Kidney capillary endothelial cell (primary cell): ENCODE measurements around the gene FGD2.
"Not testable (repeated sequence)": the region's sequence is repeated elsewhere in the genome, so short reads cannot be mapped to it uniquely, and the experiment has no call there.

Experiments
- DNase-seq: peaks from one replicate; pipeline ENCODE4 v3.0.0-alpha.2; 2018; ENCODE audit warnings: low spot score

FGD2 gene

GRCh38 chr6:36990401-36990800 is 15.1 kb upstream of the FGD2 start:
- not testable (repeated sequence) for DNase-seq

- DNase-seq: no peak
These were observed 7.4 kb upstream of the FGD2 start for GRCh38 chr6:36997811-36998722.

GRCh38 chr6:36998723-36999038 is 6.8 kb upstream of the FGD2 start:
- DNase-seq: no peak

- DNase-seq: no peak
These were observed 6.2 kb upstream of the FGD2 start for GRCh38 chr6:36999061-36999750.

DNA sequence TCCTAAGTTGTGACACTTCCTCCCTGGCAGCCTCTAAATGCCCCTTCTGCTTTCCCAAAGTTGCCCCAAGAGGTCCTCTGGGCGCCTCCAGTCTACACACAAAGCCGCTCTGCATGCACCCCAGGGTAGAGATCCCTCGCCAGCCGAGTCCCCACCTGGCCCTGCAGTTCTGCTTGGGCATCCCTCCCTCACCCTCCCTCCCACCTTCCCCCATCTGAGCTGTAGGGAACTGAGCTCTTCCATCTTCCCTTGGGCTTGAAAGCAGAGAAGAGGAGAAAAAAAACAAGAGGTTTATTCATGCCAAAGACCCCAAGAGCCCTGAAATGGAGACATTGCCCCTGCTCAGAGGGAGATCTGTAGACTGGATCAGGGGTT is 5.7 kb upstream of the FGD2 start:
- no peak for DNase-seq

- no peak for DNase-seq
These were observed 1.1 kb upstream of the FGD2 start for GRCh38 chr6:37004044-37004980.

GRCh38 chr6:37005827-37006567 is 542 bp downstream of the FGD2 start:
- DNase-seq: no peak

GRCh38 chr6:37006793-37007339 is 1.4 kb downstream of the FGD2 start:
- no peak for DNase-seq

GRCh38 chr6:37007340-37008043 is 2.0 kb downstream of the FGD2 start:
- DNase-seq: no peak

GRCh38 chr6:37008484-37009465 is 3.3 kb downstream of the FGD2 start:
- no peak for DNase-seq

DNA sequence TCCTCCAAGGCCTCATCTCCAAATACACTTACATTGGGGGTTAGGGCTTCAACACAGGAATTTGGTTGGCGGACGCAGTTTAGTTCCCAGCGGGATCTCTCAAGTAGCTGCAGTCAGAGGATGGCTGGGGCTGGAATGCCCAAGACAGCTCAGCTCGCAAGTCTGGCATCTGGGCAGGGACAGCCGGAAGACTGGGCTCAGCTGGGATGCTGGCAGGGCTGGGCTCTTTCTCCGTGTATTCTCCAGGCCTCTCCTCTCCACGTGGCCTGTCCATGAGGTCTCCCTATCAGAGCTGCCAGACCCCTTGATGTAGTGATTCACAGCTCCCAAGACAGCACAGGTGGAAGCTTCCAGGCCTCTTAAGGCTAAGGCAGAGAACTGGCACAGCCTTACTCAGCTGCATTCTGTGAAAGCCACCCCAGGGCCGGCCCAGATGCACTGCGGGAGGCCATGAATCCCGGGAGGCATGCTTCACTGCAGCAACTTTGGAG is 5.0 kb downstream of the FGD2 start:
- DNase-seq: no peak

DNA sequence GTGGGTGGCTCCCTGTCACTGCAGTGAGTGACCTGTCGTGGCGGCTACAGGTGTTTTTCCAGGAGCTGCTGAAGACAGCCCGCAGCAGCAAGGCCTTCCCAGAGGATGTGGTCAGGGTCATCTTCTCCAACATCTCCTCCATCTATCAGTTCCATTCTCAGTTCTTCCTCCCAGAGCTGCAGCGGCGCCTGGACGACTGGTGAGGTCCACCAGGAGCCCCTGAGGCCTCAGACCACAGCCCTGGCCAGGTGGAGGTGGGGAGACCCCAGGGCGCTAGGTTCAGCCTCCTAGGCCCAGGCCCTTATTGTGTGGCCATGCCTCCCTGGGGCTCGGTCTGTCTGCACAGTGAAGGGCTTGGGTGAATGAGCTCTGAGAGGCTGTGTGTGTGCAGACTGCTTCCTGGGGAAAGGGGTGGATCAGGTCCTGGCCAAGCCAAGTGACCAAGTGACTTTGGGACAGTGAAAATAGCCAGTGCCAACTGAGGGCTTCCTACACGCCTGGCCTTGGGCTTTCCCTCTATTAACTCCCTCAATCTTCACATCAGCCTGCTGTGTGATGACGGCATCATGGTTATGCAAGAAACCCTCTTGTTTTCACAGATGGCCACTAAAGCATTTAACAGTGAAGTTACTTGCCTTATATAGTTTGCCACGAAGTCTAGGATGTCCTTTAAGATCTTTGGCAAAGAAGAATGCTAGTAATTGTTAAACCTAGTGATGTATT is 6.4 kb downstream of the FGD2 start:
- no peak for DNase-seq

- no peak for DNase-seq
These were observed 8.3 kb downstream of the FGD2 start for GRCh38 chr6:37013516-37014491.

DNA sequence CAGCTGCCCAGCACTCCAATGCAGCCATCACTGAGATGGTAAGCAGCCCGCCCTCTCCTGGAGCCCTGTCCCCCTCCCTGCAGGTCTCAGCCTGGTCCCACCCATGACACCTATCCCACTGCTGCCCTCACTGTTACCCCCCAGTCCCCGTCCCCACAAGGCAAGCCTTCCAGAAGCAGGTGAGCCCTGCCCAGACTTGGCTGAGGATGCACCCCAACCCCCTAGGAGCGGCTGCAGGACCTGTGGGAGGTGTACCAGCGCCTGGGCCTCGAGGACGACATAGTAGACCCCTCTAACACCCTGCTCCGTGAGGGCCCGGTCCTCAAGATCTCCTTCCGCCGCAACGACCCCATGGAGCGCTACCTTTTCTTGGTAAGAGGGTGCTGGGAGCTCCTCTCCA is 9.2 kb downstream of the FGD2 start:
- DNase-seq: no peak

- DNase-seq: no peak
These were observed 10.1 kb downstream of the FGD2 start for GRCh38 chr6:37015532-37015931.

DNA sequence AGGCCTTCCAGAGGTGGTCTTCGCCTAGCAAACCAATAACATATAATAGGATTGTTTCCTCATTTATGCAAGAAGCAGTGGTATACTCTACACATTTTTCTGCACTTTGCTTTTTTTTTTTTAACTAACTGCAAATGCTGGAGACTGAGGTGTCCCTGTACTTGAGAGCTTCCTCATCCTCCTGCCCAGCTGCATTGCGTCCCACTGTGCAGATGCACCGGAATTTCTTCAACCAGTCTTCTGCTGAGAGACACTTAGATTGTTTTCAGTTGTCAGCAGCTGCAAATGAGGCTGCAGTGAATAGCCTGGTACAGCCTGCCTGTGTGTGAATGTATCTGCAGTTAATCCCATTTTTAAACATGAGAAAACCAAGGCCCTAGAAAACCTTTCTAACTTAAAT is 11.5 kb downstream of the FGD2 start:
- DNase-seq: no peak

DNA sequence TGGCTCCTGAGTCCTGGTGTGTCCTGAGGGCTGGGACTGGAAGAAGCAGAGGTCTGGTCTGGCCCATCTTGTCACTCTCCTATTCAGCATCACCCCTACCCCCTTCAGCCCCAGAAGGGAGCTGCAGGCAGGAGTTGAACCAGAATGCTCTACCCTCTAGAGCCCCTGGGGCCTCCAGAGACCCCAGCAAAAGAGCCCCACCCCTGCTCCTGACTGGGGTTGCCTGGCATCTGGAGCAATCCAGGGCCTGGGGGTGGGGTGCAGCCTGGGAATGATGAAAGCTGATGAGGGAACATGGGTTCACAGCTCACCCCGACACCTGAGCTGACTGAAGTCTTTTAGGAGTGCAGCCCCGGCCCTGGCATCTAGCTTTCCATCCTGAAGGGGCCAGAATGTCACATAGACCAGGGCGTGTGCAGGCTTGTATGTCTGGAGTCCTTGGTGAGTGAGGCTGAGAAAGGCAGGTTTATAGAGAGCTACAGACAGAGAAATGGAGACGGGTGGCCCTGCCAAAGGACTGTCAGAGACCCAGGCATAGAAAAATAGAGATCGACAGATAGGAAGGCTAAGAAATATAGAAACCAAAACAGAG is 12.2 kb downstream of the FGD2 start:
- no peak for DNase-seq
